ENCODE results near the gene HADH. TPM values are rescaled to one million over a fixed set of nuclear protein-coding genes. Genes with fewer than 3 reads are reported as not detected.

Gene HADH
- 22.2 to 26.7 TPM (median 23.8 TPM) in 5 replicates for total RNA-seq (2022; extraction: Qiagen RNA extraction; ENCODE audit: low read depth)

DNA sequence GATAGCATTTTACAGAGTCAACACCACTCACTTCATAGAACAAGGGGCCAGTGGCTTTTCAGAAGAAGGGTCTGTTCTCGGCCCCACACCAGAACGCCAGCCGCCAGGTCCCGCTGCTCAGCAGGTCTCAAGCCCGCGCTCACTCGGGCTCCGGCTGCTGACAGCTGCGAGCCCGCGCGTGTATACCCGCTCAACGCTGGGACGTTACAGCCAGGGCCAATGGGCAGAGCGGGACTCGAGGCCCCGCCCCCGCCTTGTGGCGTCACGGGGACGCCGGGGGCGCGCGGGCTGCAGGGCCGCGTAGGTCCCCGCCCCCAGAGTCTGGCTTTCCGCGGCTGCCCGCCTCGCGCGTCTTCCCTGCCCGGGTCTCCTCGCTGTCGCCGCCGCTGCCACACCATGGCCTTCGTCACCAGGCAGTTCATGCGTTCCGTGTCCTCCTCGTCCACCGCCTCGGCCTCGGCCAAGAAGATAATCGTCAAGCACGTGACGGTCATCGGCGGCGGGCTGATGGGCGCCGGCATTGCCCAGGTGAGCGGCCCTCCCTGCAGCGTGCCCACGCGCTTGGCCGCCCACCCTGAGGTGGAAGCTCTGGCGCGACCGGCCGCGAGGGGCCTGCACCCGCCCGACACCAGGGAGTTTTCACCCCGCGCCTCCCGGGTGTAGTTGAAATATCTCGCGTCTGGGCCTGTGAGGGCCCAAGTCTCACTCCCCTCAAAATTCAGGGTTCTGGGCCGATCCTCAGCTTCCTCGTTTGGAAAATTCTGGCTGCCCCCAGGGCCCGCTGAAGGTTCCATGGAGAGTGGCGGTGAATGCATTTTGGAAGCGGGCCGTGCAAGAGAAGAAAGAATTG is at the start of gene HADH:
Gene HADH (plus strand): TSS at position 353 of the 850 bp plus-strand sequence. CDS start 44 bp downstream, at position 397.

Other genes starting within 250 kb of the HADH start
- gene SGMS2, start 165.0 kb upstream of the HADH start, total RNA-seq (2022; extraction: Qiagen RNA extraction; ENCODE audit: low read depth) = 10.4 to 22.8 TPM (median 21.6 TPM) in 5 replicates
- 0.88 to 1.8 TPM (median 1.6 TPM) in 5 replicates for gene CYP2U1, start 58.3 kb upstream of the HADH start, total RNA-seq (2022; extraction: Qiagen RNA extraction; ENCODE audit: low read depth)
- 0.10 TPM in 1 of 5 replicates, not detected in the others for gene LEF1, start 179.0 kb downstream of the HADH start, total RNA-seq (2022; extraction: Qiagen RNA extraction; ENCODE audit: low read depth)

Data from A549 treated with RU486 at 1 μM for 4 hours (cell line).